Endothelial cell (in vitro differentiated cells): ENCODE measurements around the gene ZNF534. TPM values are rescaled to one million over a fixed set of nuclear protein-coding genes. Genes with fewer than 3 reads are reported as not detected.

Source experiments
- total RNA-seq: library from RNA; stranded (reverse); fragmentation: NEBNext Ultra II Directional; extraction: Animal tissue kit (Norgen Biotek cat#: 25700); gene quantifications from one replicate; pipeline ENCODE4 v1.2.1, GENCODE V29; 2021; ENCODE audit not compliant: unreplicated experiment

ZNF534 gene
- total RNA-seq, 1 donor from 2014 or later, result not detected

Other genes with a start within 250 kb of the ZNF534 start
- 302 TPM for gene PPP2R1A, start 239.1 kb upstream of the ZNF534 start, total RNA-seq
- 16.4 TPM for gene ZNF766, start 159.6 kb upstream of the ZNF534 start, total RNA-seq
- 18.1 TPM for gene ZNF480, start 132.0 kb upstream of the ZNF534 start, total RNA-seq
- 7.5 TPM for gene ZNF610, start 92.9 kb upstream of the ZNF534 start, total RNA-seq
- gene ZNF880, start 59.2 kb upstream of the ZNF534 start, total RNA-seq, result 10.3 TPM
- 3.9 TPM for gene ZNF528, start 31.3 kb upstream of the ZNF534 start, total RNA-seq
- gene ZNF578, start 24.4 kb downstream of the ZNF534 start, total RNA-seq, result 0.26 TPM
- 22.6 TPM for gene ZNF808, start 98.5 kb downstream of the ZNF534 start, total RNA-seq
- 18.5 TPM for gene ZNF701, start 141.1 kb downstream of the ZNF534 start, total RNA-seq
- gene ZNF83, start 209.2 kb downstream of the ZNF534 start, total RNA-seq, result 40.0 TPM